ENCODE measurements around the gene CCDC69. TPM values are rescaled to one million over a fixed set of nuclear protein-coding genes. Genes with fewer than 3 reads are reported as not detected.

The CCDC69 gene
- polyA plus RNA-seq, 2 of the 4 experiments (the other 2 are of a cell fraction), result 2.9 to 3.0 TPM

DNA sequence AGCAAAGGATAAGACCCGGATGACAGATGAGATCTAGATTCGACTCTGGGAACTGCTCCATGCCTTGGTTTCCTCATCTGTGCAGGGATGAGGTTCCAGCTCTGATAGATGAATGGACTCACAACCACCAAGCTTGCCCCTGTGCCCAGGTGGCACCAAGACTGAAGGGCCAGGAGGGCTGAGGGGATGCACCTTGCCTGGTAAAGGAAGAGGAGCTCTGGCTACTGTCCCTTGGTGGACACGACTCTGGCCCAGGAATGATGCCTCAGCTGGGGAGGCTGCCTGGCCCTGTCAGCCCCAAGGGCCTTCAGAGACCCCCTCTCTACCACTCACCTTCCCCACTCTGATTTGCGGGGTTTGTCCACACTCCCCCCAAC lies 41.4 kb downstream of the CCDC69 start:
- TF ChIP-seq ESRRA (IDR thresholded peaks at IDR 0.05; ENCODE audit: borderline replicate concordance, low read length) (no peak), TP53 (CRISPR knock-in tag; IDR thresholded peaks at IDR 0.05) (no peak), NR3C1 (IDR thresholded peaks at IDR 0.05) (no peak), GATA3 (IDR thresholded peaks at IDR 0.05; ENCODE audit: borderline replicate concordance) (no peak), CBX2 (IDR thresholded peaks at IDR 0.05; ENCODE audit: borderline replicate concordance, low read depth) (no peak), RCOR1 (IDR thresholded peaks at IDR 0.05; ENCODE audit: low read depth, low read length) (no peak), EP300 (IDR thresholded peaks at IDR 0.05) (no peak), SMC3 (IDR thresholded peaks at IDR 0.05) (no peak), RFX5 (IDR thresholded peaks at IDR 0.05) (no peak)
- TF ChIP-seq, protein P1, sequence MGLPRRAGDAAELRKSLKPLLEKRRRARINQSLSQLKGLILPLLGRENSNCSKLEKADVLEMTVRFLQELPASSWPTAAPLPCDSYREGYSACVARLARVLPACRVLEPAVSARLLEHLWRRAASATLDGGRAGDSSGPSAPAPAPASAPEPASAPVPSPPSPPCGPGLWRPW (IDR thresholded peaks at IDR 0.05), result no peak
- TF ChIP-seq, protein P2, sequence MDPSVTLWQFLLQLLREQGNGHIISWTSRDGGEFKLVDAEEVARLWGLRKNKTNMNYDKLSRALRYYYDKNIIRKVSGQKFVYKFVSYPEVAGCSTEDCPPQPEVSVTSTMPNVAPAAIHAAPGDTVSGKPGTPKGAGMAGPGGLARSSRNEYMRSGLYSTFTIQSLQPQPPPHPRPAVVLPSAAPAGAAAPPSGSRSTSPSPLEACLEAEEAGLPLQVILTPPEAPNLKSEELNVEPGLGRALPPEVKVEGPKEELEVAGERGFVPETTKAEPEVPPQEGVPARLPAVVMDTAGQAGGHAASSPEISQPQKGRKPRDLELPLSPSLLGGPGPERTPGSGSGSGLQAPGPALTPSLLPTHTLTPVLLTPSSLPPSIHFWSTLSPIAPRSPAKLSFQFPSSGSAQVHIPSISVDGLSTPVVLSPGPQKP (IDR thresholded peaks at IDR 0.05; ENCODE audit: low read depth, low read length), result no peak
- TF ChIP-seq, protein P3, sequence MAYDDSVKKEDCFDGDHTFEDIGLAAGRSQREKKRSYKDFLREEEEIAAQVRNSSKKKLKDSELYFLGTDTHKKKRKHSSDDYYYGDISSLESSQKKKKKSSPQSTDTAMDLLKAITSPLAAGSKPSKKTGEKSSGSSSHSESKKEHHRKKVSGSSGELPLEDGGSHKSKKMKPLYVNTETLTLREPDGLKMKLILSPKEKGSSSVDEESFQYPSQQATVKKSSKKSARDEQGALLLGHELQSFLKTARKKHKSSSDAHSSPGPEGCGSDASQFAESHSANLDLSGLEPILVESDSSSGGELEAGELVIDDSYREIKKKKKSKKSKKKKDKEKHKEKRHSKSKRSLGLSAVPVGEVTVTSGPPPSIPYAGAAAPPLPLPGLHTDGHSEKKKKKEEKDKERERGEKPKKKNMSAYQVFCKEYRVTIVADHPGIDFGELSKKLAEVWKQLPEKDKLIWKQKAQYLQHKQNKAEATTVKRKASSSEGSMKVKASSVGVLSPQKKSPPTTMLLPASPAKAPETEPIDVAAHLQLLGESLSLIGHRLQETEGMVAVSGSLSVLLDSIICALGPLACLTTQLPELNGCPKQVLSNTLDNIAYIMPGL (CRISPR knock-in tag; IDR thresholded peaks at IDR 0.05; ENCODE audit: borderline replicate concordance), result no peak
- no peak for DNase-seq (ENCODE audit: low read depth in 1 of 2, low spot score in 1 of 2)
- Histone ChIP-seq H3K4me2 (no peak overlapping the region), H3K27ac (no peak overlapping the region), H3K4me3 (no peak overlapping the region), H3K4me1 (no peaks in the 10 kb centered on the region), H3K9me3 (no peaks in the 10 kb centered on the region)
- FAIRE-seq, result no peak
- 58% methylated on average over 4 of the region's 4 CpGs for WGBS (ENCODE audit: missing lambda C conversion rate)
- ATAC-seq, result no peak
- ChIA-PET POLR2A (no interaction called here), CTCF (interaction anchor here (1.0 to 3.7 kb wide), 5 partner anchors 11 to 190 kb away, joined by 3 to 18 read pairs (median 4); no protein-coding TSS in a partner anchor)

DNA sequence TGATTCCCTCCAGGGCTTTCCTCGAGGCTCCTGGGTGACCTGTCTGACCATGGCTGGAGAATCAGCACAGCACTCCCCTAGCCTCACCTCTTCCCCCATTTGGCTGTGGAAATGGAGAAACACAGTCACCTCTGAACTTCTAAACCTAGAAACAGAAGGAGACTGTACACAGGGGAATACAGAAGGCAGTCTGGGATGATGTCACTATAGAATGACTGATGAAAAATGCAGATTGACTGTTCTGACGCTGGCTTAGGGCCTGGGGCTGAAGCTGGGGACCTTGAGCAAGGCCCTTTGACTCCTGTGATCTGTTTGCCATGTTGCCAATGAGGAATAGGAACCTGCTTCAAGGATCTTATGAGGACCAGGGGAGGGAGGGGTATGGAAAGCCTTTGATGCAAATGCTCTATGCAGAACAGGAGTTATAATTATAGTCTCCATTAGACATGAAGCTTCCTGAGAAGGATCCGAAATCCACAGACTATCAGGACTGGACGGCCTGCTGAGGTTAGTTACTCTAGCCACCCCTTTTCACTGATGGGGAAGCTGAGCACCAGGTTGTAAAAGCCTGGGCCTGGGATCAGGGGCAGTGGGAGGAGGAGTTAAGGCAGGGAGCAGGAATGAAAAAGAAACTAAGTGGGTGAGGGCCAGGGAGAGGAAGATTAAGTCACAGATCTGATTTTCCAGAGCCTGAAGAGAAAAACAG lies 41.9 kb downstream of the CCDC69 start:
- CTCF ChIA-PET, result interaction anchor here (1.0 to 3.7 kb wide), 5 partner anchors 11 to 56 kb away, joined by 3 to 18 read pairs (median 4); no protein-coding TSS in a partner anchor
- POLR2A ChIA-PET, result no interaction called here
- no peaks in the 10 kb centered on the region for H3K9me3 ChIP-seq
- no peak for ATAC-seq
- H3K27ac ChIP-seq, result no peak overlapping the region
- H3K4me3 ChIP-seq, result no peak overlapping the region
- no peak for TF ChIP-seq EHMT2 (IDR thresholded peaks at IDR 0.05; ENCODE audit: low read depth)
- no peak for TF ChIP-seq BHLHE40 (IDR thresholded peaks at IDR 0.05; ENCODE audit: low read depth, low read length)
- TF ChIP-seq HOXB13 (CRISPR knock-in tag; IDR thresholded peaks at IDR 0.05; ENCODE audit: low read depth), result no peak
- no peak for TF ChIP-seq CBX2 (IDR thresholded peaks at IDR 0.05; ENCODE audit: borderline replicate concordance, low read depth)
- TF ChIP-seq MYC (IDR thresholded peaks at IDR 0.05; ENCODE audit: borderline replicate concordance, low read length), result no peak
- TF ChIP-seq MAFK (IDR thresholded peaks at IDR 0.05; ENCODE audit: partially characterized antibody), result no peak
- no peak for TF ChIP-seq JUN (IDR thresholded peaks at IDR 0.05)
- no peak for DNase-seq (ENCODE audit: low read depth in 1 of 2, low spot score in 1 of 2)
- H3K4me2 ChIP-seq, result no peak overlapping the region
- no peaks in the 10 kb centered on the region for H3K4me1 ChIP-seq
- WGBS (ENCODE audit: missing lambda C conversion rate), result 29% methylated on average over 4 of the region's 4 CpGs
- FAIRE-seq, result no peak

DNA sequence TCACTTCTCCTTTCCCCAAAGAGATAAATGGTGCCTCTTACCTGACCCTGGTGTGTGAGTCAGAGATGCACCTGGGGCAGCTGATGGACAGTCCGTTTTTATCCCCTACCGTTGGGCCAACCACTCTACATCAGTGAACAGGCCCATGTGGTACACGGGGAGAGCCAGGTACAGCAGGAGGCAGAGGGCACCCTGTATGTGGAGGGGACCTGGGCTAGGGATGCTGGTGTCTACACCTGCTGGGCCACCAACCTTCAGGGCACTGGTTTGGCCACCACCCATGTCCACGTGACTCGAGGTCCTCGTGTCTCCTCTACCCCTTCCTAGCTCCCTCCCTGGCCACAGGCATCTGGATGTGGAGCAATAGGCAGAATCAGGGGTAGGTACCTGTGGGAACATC lies 43.6 kb downstream of the CCDC69 start:
- Histone ChIP-seq H3K27ac (no peak overlapping the region), H3K4me3 (no peak overlapping the region), H3K9me3 (no peaks in the 10 kb centered on the region), H3K4me1 (no peaks in the 10 kb centered on the region), H3K4me2 (no peak overlapping the region)
- ChIA-PET POLR2A (no interaction called here), CTCF (interaction anchor here (1.1 kb wide), 1 partner anchor 13 kb away, joined by 3 read pairs; no protein-coding TSS in a partner anchor)
- FAIRE-seq (no peak), DNase-seq (ENCODE audit: low read depth in 1 of 2, low spot score in 1 of 2) (no peak), ATAC-seq (no peak)
- WGBS (ENCODE audit: missing lambda C conversion rate), result 20% methylated on average over 6 of the region's 6 CpGs
- TF ChIP-seq ZNF302 (CRISPR knock-in tag; IDR thresholded peaks at IDR 0.05) (no peak), RARB (CRISPR knock-in tag; IDR thresholded peaks at IDR 0.05) (no peak), RNF2 (IDR thresholded peaks at IDR 0.05; ENCODE audit: borderline replicate concordance, low read depth) (no peak), FOXS1 (CRISPR knock-in tag; IDR thresholded peaks at IDR 0.05) (no peak), HDAC2 (IDR thresholded peaks at IDR 0.05) (no peak)
- TF ChIP-seq, protein P4, sequence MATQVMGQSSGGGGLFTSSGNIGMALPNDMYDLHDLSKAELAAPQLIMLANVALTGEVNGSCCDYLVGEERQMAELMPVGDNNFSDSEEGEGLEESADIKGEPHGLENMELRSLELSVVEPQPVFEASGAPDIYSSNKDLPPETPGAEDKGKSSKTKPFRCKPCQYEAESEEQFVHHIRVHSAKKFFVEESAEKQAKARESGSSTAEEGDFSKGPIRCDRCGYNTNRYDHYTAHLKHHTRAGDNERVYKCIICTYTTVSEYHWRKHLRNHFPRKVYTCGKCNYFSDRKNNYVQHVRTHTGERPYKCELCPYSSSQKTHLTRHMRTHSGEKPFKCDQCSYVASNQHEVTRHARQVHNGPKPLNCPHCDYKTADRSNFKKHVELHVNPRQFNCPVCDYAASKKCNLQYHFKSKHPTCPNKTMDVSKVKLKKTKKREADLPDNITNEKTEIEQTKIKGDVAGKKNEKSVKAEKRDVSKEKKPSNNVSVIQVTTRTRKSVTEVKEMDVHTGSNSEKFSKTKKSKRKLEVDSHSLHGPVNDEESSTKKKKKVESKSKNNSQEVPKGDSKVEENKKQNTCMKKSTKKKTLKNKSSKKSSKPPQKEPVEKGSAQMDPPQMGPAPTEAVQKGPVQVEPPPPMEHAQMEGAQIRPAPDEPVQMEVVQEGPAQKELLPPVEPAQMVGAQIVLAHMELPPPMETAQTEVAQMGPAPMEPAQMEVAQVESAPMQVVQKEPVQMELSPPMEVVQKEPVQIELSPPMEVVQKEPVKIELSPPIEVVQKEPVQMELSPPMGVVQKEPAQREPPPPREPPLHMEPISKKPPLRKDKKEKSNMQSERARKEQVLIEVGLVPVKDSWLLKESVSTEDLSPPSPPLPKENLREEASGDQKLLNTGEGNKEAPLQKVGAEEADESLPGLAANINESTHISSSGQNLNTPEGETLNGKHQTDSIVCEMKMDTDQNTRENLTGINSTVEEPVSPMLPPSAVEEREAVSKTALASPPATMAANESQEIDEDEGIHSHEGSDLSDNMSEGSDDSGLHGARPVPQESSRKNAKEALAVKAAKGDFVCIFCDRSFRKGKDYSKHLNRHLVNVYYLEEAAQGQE (IDR thresholded peaks at IDR 0.05), result no peak
- TF ChIP-seq, protein P2 (IDR thresholded peaks at IDR 0.05; ENCODE audit: low read depth, low read length), result no peak
- TF ChIP-seq, protein P5, sequence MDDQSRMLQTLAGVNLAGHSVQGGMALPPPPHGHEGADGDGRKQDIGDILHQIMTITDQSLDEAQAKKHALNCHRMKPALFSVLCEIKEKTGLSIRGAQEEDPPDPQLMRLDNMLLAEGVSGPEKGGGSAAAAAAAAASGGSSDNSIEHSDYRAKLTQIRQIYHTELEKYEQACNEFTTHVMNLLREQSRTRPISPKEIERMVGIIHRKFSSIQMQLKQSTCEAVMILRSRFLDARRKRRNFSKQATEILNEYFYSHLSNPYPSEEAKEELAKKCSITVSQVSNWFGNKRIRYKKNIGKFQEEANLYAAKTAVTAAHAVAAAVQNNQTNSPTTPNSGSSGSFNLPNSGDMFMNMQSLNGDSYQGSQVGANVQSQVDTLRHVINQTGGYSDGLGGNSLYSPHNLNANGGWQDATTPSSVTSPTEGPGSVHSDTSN (IDR thresholded peaks at IDR 0.05), result no peak
